ENCODE data around the gene UQCRHL.

DNA sequence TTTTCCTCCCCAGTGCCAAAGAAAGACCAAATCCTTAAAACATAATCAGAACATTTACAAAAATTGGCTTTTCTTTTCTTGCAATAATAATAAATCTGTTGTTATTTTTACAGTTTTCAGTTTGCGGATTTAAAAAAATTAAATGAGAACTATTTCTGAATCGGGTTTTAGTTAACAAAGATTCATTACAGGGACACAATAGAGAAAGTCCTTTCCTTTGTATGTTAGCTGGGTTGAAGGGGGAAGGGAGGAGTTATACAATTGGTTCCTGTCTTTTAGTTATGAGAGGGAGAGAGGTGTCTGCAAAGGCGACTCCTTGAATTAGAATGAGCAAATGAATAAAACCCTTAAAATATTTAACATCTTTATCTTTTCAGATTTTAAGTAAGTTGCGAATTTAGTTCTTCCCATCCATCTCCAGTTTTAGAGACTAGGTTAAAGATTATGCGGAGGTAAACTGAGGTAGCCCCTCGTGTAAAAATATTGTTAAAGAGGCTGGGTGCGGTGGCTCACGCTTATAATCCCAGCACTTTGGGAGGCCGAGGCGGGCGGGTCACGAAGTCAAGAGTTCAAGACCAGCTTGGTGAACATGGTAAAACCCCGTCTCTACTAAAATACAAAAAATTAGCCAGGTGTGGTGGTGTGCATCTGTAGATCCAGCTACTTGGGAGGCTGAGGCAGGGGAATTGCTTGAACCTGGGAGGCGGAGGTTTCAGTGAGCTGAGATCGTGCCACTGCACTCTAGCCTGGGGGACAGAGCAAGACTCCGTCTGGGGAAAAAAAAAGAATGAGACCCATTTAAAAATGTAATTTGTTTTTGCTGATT is 44.0 kb upstream of the UQCRHL start:
- TF ChIP-seq POLR2AphosphoS5 (IDR thresholded peaks at IDR 0.05) (no peak), POLR2A (IDR thresholded peaks at IDR 0.05) (no peak)
- TF ChIP-seq, protein P1, sequence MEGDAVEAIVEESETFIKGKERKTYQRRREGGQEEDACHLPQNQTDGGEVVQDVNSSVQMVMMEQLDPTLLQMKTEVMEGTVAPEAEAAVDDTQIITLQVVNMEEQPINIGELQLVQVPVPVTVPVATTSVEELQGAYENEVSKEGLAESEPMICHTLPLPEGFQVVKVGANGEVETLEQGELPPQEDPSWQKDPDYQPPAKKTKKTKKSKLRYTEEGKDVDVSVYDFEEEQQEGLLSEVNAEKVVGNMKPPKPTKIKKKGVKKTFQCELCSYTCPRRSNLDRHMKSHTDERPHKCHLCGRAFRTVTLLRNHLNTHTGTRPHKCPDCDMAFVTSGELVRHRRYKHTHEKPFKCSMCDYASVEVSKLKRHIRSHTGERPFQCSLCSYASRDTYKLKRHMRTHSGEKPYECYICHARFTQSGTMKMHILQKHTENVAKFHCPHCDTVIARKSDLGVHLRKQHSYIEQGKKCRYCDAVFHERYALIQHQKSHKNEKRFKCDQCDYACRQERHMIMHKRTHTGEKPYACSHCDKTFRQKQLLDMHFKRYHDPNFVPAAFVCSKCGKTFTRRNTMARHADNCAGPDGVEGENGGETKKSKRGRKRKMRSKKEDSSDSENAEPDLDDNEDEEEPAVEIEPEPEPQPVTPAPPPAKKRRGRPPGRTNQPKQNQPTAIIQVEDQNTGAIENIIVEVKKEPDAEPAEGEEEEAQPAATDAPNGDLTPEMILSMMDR (IDR thresholded peaks at IDR 0.05): no peak
